Inferior parietal cortex (tissue), 1 donor: ENCODE data around the gene VPS29.
"Not testable (repeated sequence)": the region's sequence is repeated elsewhere in the genome, so short reads cannot be mapped to it uniquely, and the experiment has no call there.

Experiments used
- DNase-seq: peaks from one replicate; pipeline ENCODE4 v3.0.0-alpha.2; 2016; ENCODE audit errors: extremely low spot score

VPS29 gene

GRCh38 chr12:110501752-110502738, at the start of gene VPS29, which contains the start of gene RAD9B:
TSS of gene VPS29 (minus strand) at chr12:110502111. CDS start at chr12:110502051, 60 bp downstream.
TSS of gene RAD9B (plus strand) at chr12:110502331. CDS start at chr12:110502338, 7 bp downstream.
- DNase-seq: peak; percentile 99

- no peak for DNase-seq
These were observed 49.1 kb upstream of the VPS29 start for GRCh38 chr12:110550981-110551380.

GRCh38 chr12:110549716-110550115, 47.8 kb upstream of the VPS29 start:
- no peak for DNase-seq

GRCh38 chr12:110548678-110549077, 46.8 kb upstream of the VPS29 start:
- DNase-seq: no peak

GRCh38 chr12:110547090-110547489, 45.2 kb upstream of the VPS29 start:
- no peak for DNase-seq

GRCh38 chr12:110546339-110546738, 44.4 kb upstream of the VPS29 start:
- DNase-seq: no peak

- DNase-seq: no peak
These were observed 43.9 kb upstream of the VPS29 start for GRCh38 chr12:110545812-110546211.

- not testable (repeated sequence) for DNase-seq
These were observed 43.3 kb upstream of the VPS29 start for GRCh38 chr12:110545259-110545658.

- DNase-seq: no peak
These were observed 42.1 kb upstream of the VPS29 start for GRCh38 chr12:110543965-110544364.

GRCh38 chr12:110543252-110543959, 41.5 kb upstream of the VPS29 start:
- DNase-seq: peak; percentile 65

GRCh38 chr12:110540048-110540447, 38.1 kb upstream of the VPS29 start:
- DNase-seq: no peak

GRCh38 chr12:110538869-110539622, 37.1 kb upstream of the VPS29 start:
- DNase-seq: no peak

- DNase-seq: no peak
These were observed 35.9 kb upstream of the VPS29 start for GRCh38 chr12:110537605-110538409.

- DNase-seq: no peak
These were observed 35.1 kb upstream of the VPS29 start for GRCh38 chr12:110536834-110537604.

- DNase-seq: no peak
These were observed 32.9 kb upstream of the VPS29 start for GRCh38 chr12:110534811-110535210.

GRCh38 chr12:110533607-110534006, 31.7 kb upstream of the VPS29 start:
- no peak for DNase-seq

GRCh38 chr12:110532644-110533043, 30.7 kb upstream of the VPS29 start:
- DNase-seq: no peak

- DNase-seq: no peak
These were observed 29.9 kb upstream of the VPS29 start for GRCh38 chr12:110531741-110532333.

- DNase-seq: no peak
These were observed 28.6 kb upstream of the VPS29 start for GRCh38 chr12:110530511-110530910.
